Gastrocnemius medialis (tissue), 4 donors: ENCODE data around the gene PPFIA1. TPM values are rescaled to one million over a fixed set of nuclear protein-coding genes. Genes with fewer than 3 reads are reported as not detected.
"Not testable (repeated sequence)": the region's sequence is repeated elsewhere in the genome, so short reads cannot be mapped to it uniquely, and the experiment has no call there.

ENCODE experiments used
- ATAC-seq, 2 donors: fragments of 150-250 bp; one replicate each; pipeline ENCODE4 v1.9.1; 2016
- DNase-seq, 2 donors: peaks; one replicate each; pipeline ENCODE4 v3.0.0-alpha.2; 2019
- H3K27ac ChIP-seq, 4 donors: fragments of 200-600 bp; sonication (generic); 1 replicate in 1 of 4; 2 replicates in 3 of 4; pipeline ENCODE4 v1.5.1; 2016 to 2018; ENCODE audit warnings: mild to moderate bottlenecking in 2 of 4, moderate library complexity in 1 of 4
- H3K27me3 ChIP-seq, 3 donors: fragments of 200-600 bp; sonication (generic) in 2 of 3; 1 replicate in 1 of 3; 2 replicates in 2 of 3; pipeline versions ENCODE4 v1.5.1 to v1.6.0; 2016 to 2019; ENCODE audit warnings: mild to moderate bottlenecking in 1 of 3, moderate library complexity in 1 of 3
- H3K36me3 ChIP-seq, 2 donors: fragments of 200-600 bp; sonication (generic) in 1 of 2; one replicate each; pipeline ENCODE4 v1.5.1; 2017 to 2018
- H3K4me1 ChIP-seq, 2 donors: fragments of 200-600 bp; sonication (generic) in 1 of 2; one replicate each; pipeline ENCODE4 v1.5.1; 2016 to 2017; ENCODE audit warnings: mild to moderate bottlenecking in 2 of 2
- H3K4me3 ChIP-seq, 4 donors: fragments of 200-600 bp; sonication (generic) in 3 of 4; 1 replicate in 1 of 4; 2 replicates in 3 of 4; pipeline ENCODE4 v1.5.1; 2016 to 2019; ENCODE audit warnings: mild to moderate bottlenecking in 2 of 4
- H3K9me3 ChIP-seq, 3 donors: fragments of 200-600 bp; sonication (generic) in 2 of 3; 1 replicate in 1 of 3; 2 replicates in 2 of 3; pipeline ENCODE4 v1.5.1; 2016 to 2019
- POLR2A ChIP-seq, 2 donors: fragments of 450-650 bp; IDR thresholded peaks; one replicate each; pipeline ENCODE4 v1.6.1; 2017; ENCODE audit warnings: antibody characterized with exemption in 2 of 2, mild to moderate bottlenecking in 2 of 2, moderate library complexity in 2 of 2
- in situ Hi-C, 4 donors: fragments of 200-750 bp; cut with MboI; loops; one replicate each; pipeline versions ENCODE4 v1.15.0 to v1.8.0; 2017; ENCODE audit warnings: low sequenced_read_pairs in 4 of 4
- intact Hi-C: fragments of 100-400 bp; cut with DNase I; formaldehyde crosslinking; loops from one replicate; pipeline ENCODE4 v1.15.1; 2023; ENCODE audit warnings: low total_unique reads
- total RNA-seq, 4 donors: library from RNA; depleted of rRNA; stranded (reverse); fragments of >200 nt; gene quantifications; one replicate each; pipeline versions ENCODE4 v1.1.0 to v1.2.3, GENCODE V29; 2016
- TF ChIP-seq, protein P1 (sequence below), 5 experiments: fragments of 450-650 bp in 3 of 5; fragments of 200-600 bp in 2 of 5; sonication (generic) in 2 of 5; IDR thresholded peaks in 4 of 5; conservative IDR thresholded peaks in 1 of 5; 1 replicate in 4 of 5; 2 replicates in 1 of 5; pipeline ENCODE4 v1.5.1; 2016 to 2019; ENCODE audit warnings: antibody characterized with exemption in 5 of 5, mild to moderate bottlenecking in 3 of 5, moderate library complexity in 3 of 5

The PPFIA1 gene
- total RNA-seq, 4 donors from 2014 or later = 36.3 to 90.6 (median 46.0) TPM

DNA sequence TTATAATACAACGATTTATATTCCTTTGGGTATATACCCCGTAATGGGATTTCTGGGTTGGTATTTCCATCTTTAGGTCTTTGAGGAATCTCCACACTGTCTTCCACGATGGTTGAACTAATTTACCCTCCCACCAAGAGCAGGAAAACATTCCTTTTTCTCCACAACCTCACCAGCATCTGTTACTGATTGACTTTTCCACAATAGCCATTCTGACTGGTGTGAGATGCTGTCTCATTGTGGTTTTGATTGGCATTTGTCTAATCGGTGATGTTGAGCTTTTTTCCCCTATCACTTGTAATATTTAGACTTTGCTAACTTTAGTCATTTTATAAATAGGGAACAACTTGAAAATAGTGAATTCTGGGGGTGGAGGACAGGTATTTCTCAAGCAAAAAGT, 58.1 kb downstream of the PPFIA1 start:
- peaks cover 12 to 22% of the 10 kb centered on the region in 2 donors for H3K4me1 ChIP-seq
- TF ChIP-seq, protein P1, sequence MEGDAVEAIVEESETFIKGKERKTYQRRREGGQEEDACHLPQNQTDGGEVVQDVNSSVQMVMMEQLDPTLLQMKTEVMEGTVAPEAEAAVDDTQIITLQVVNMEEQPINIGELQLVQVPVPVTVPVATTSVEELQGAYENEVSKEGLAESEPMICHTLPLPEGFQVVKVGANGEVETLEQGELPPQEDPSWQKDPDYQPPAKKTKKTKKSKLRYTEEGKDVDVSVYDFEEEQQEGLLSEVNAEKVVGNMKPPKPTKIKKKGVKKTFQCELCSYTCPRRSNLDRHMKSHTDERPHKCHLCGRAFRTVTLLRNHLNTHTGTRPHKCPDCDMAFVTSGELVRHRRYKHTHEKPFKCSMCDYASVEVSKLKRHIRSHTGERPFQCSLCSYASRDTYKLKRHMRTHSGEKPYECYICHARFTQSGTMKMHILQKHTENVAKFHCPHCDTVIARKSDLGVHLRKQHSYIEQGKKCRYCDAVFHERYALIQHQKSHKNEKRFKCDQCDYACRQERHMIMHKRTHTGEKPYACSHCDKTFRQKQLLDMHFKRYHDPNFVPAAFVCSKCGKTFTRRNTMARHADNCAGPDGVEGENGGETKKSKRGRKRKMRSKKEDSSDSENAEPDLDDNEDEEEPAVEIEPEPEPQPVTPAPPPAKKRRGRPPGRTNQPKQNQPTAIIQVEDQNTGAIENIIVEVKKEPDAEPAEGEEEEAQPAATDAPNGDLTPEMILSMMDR (IDR thresholded peaks at IDR 0.05 in 4 of 5, conservative IDR thresholded peaks at IDR 0.05 in 1 of 5) = no peak
- no peak for TF ChIP-seq POLR2A (IDR thresholded peaks at IDR 0.05)
- in situ Hi-C loops = no loop called here

DNA sequence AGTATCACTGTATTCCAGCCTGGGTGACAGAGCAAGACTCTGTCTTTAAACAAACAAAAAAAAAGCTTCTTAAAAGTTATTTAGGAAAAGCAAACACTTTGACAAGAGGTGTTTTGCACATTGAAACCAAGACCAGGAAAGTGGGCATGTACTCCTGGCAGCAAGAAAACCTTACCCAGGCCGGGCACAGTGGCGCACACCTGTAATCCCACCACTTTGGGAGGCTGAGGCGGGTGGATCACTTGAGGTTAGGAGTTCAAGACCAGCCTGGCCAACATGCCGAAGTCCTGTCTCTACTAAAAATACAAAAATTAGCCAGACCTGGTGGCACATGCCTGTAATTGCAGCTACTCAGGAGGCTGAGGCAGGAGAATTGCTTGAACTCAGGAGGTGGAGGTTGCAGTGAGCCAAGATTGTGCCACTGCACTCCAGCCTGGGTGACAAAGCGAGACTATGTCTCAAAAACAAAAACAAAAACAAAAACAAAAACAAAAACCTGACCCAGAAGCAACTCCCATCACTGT, 60.9 kb downstream of the PPFIA1 start:
- ATAC-seq, H3K27ac ChIP-seq, intact Hi-C loops, in situ Hi-C loops, H3K27me3 ChIP-seq, H3K4me3 ChIP-seq, H3K9me3 ChIP-seq, H3K4me1 ChIP-seq, DNase-seq: not testable (repeated sequence)
- peaks cover 2 to 83% of the 10 kb centered on the region in 2 donors for H3K36me3 ChIP-seq

More for the DNA sequence above, 58.1 kb downstream of the PPFIA1 start:
- no peaks in the 10 kb centered on the region for H3K27me3 ChIP-seq
- H3K36me3 ChIP-seq = peaks cover 0 to 79% of the 10 kb centered on the region in 2 donors
- intact Hi-C loops = no loop called here
- DNase-seq = no peak
- no peaks in the 10 kb centered on the region for H3K9me3 ChIP-seq
- no peak overlapping the region for H3K4me3 ChIP-seq
- no peak overlapping the region for H3K27ac ChIP-seq
- no peak for ATAC-seq

DNA sequence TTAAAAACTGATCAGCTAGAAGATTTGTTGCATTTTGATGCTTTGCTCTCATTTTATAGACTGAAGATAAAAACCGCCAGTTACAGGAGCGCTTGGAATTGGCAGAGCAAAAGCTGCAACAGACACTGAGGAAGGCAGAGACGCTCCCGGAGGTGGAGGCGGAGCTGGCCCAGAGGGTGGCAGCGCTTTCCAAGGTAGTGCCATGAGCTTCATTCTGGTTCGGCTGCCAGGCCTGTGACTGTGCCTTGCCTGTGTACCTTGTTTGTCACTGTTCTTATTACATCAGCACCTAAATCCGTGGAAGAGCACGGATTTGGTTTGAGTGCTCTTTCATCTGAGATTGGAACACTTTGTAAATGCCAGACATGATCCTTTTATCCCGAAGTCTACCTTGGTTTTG, 61.4 kb downstream of the PPFIA1 start:
- H3K27me3 ChIP-seq = no peaks in the 10 kb centered on the region
- ATAC-seq = peak in 1 of 2 donors; percentile 70
- peak overlapping the region in 1 of 4 donors; percentile 47 for H3K27ac ChIP-seq
- H3K36me3 ChIP-seq = peaks cover 2 to 83% of the 10 kb centered on the region in 2 donors
- no peak overlapping the region for H3K4me3 ChIP-seq
- intact Hi-C loops = no loop called here
- TF ChIP-seq, protein P1 (IDR thresholded peaks at IDR 0.05 in 4 of 5, conservative IDR thresholded peaks at IDR 0.05 in 1 of 5) = no peak
- TF ChIP-seq POLR2A (IDR thresholded peaks at IDR 0.05) = no peak
- peaks cover 0 to 2% of the 10 kb centered on the region in 2 donors for H3K4me1 ChIP-seq
- DNase-seq = no peak
- H3K9me3 ChIP-seq = no peaks in the 10 kb centered on the region
- in situ Hi-C loops = no loop called here

DNA sequence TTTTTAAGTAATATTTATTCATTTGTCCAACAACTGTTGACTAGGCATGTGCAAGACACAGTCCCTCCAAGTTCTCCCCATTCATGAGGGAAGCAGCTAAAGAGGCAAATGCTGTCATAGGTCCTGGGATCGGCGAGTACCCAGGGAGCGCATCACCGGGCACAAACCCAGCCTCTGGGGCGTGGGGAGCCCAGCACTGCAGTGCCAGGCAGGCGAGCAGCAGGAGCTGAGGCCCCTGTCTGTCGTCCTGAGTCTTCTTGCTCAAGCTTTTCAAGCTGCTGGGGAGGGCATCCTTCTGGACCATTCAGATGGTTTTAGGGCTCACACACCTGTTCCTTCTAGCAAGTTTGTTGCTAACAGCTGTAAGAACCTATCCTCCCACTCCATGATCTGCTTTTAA, 62.1 kb downstream of the PPFIA1 start:
- no peaks in the 10 kb centered on the region for H3K27me3 ChIP-seq
- intact Hi-C loops = no loop called here
- in situ Hi-C loops = no loop called here
- H3K4me3 ChIP-seq = no peak overlapping the region
- ATAC-seq = no peak
- H3K9me3 ChIP-seq = no peaks in the 10 kb centered on the region
- H3K4me1 ChIP-seq = no peaks in the 10 kb centered on the region
- DNase-seq = no peak
- TF ChIP-seq, protein P1 (IDR thresholded peaks at IDR 0.05 in 4 of 5, conservative IDR thresholded peaks at IDR 0.05 in 1 of 5) = no peak
- no peak for TF ChIP-seq POLR2A (IDR thresholded peaks at IDR 0.05)
- peaks cover 2 to 86% of the 10 kb centered on the region in 2 donors for H3K36me3 ChIP-seq
- peak overlapping the region in 1 of 4 donors; percentile 47 for H3K27ac ChIP-seq

DNA sequence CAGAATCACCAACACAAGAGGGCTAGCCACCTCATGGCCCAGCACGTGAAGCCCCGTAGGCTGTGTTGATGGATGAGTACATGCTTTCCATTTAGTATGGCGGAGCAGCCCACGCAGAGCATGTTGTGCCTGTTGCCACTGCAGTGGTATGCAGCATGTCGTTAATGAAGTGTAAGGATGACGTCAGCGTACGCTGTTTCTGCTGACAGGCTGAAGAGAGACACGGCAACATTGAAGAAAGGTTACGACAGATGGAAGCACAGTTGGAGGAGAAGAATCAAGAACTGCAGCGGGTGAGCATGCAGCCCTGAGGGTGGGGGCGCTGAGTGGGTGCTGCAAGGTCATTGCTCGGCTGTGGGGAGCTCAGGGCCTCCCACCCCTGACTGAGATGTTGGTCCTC, 62.8 kb downstream of the PPFIA1 start:
- H3K4me3 ChIP-seq = no peak overlapping the region
- ATAC-seq (no peak), DNase-seq (no peak)
- no peak overlapping the region for H3K27ac ChIP-seq
- no peaks in the 10 kb centered on the region for H3K4me1 ChIP-seq
- no peak for TF ChIP-seq POLR2A (IDR thresholded peaks at IDR 0.05)
- TF ChIP-seq, protein P1 (IDR thresholded peaks at IDR 0.05 in 4 of 5, conservative IDR thresholded peaks at IDR 0.05 in 1 of 5) = no peak
- H3K9me3 ChIP-seq = no peaks in the 10 kb centered on the region
- in situ Hi-C loops (no loop called here), intact Hi-C loops (no loop called here)
- no peaks in the 10 kb centered on the region for H3K27me3 ChIP-seq
- H3K36me3 ChIP-seq = peaks cover 2 to 93% of the 10 kb centered on the region in 2 donors
